Progenitor cell of endocrine pancreas (in vitro differentiated cells): ENCODE results near the gene ROR1. TPM values are rescaled to one million over a fixed set of nuclear protein-coding genes. Genes with fewer than 3 reads are reported as not detected.

Source experiments
- DNase-seq: peaks from one replicate; pipeline ENCODE4 v3.0.0; 2021; ENCODE audit warnings: low spot score; ENCODE audit not compliant: unreplicated experiment
- H3K27ac Mint-ChIP-seq: 2 replicates; pipeline ENCODE4 v1.8.0; 2021; ENCODE audit warnings: mild to moderate bottlenecking, moderate library complexity, mixed read lengths
- H3K27me3 Mint-ChIP-seq: 2 replicates; pipeline ENCODE4 v1.8.0; 2021; ENCODE audit warnings: mixed read lengths
- H3K36me3 Mint-ChIP-seq: 2 replicates; pipeline ENCODE4 v1.8.0; 2022; ENCODE audit warnings: mixed read lengths; ENCODE audit not compliant: insufficient read depth
- H3K4me1 Mint-ChIP-seq: 2 replicates; pipeline ENCODE4 v1.8.0; 2021; ENCODE audit warnings: low read depth, mixed read lengths
- H3K4me3 Mint-ChIP-seq: 2 replicates; pipeline ENCODE4 v1.8.0; 2021; ENCODE audit warnings: low read depth, mild to moderate bottlenecking, moderate library complexity, mixed read lengths
- H3K9me3 Mint-ChIP-seq: 2 replicates; pipeline ENCODE4 v1.8.0; 2021; ENCODE audit warnings: low read depth, mixed read lengths
- total RNA-seq: library from RNA; stranded (reverse); gene quantifications from 2 replicates; pipeline ENCODE4 v1.2.1, GENCODE V29; 2021
- TF ChIP-seq, protein P1 (sequence below): fragments of 200-600 bp; sonication (generic); IDR thresholded peaks from one replicate; pipeline ENCODE4 v1.5.0; 2021; ENCODE audit warnings: antibody characterized with exemption, mild to moderate bottlenecking; ENCODE audit not compliant: unreplicated experiment

ROR1 gene
- total RNA-seq, 1 donor from 2014 or later: 63.8 TPM

DNA sequence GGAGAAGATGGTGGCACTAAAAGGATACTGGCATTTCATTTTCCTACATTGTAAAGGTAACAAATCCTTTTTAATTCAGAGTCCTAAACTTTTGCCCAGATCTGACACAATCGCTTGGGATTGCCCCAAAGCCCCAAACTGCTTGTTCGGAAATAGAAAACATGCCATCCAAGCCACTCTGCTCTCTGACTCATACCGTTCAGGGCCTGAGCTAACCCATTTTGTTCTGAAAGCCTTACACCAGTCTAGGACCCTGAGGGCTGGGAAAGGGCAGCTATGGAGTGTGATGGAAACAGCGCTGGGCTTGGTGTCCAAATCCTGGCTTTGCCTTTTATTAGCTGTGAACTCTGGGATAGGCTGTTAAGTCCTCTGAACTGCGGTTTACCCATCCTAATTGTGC is 270.2 kb downstream of the ROR1 start:
- peaks cover 28% of the 10 kb centered on the region for H3K4me1 Mint-ChIP-seq
- H3K4me3 Mint-ChIP-seq: no peak overlapping the region
- H3K9me3 Mint-ChIP-seq: no peaks in the 10 kb centered on the region
- no peaks in the 10 kb centered on the region for H3K27me3 Mint-ChIP-seq
- DNase-seq: no peak
- no peaks in the 10 kb centered on the region for H3K36me3 Mint-ChIP-seq
- H3K27ac Mint-ChIP-seq: no peak overlapping the region
- TF ChIP-seq, protein P1, sequence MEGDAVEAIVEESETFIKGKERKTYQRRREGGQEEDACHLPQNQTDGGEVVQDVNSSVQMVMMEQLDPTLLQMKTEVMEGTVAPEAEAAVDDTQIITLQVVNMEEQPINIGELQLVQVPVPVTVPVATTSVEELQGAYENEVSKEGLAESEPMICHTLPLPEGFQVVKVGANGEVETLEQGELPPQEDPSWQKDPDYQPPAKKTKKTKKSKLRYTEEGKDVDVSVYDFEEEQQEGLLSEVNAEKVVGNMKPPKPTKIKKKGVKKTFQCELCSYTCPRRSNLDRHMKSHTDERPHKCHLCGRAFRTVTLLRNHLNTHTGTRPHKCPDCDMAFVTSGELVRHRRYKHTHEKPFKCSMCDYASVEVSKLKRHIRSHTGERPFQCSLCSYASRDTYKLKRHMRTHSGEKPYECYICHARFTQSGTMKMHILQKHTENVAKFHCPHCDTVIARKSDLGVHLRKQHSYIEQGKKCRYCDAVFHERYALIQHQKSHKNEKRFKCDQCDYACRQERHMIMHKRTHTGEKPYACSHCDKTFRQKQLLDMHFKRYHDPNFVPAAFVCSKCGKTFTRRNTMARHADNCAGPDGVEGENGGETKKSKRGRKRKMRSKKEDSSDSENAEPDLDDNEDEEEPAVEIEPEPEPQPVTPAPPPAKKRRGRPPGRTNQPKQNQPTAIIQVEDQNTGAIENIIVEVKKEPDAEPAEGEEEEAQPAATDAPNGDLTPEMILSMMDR: no peak

DNA sequence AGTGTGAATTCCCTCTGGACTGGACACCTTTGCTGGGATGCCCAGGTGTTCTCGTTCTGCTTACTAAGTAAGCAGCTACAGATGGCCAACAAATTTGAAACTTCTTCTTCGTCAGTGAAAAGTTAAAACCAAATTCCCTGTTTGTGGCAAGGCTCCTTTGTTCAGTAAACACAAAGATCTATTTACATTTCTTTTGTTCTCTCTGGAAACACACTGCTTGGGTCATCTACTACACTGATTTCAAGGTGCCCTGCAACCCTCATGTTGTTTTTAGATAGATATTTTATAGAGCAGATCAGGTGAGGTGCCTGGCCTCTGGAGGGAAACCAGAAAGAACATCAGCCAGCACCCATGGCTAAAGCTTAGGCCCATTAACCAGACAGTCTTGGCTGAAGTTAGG is 272.4 kb downstream of the ROR1 start:
- peak overlapping the region; percentile 45 for H3K27ac Mint-ChIP-seq
- no peak overlapping the region for H3K4me3 Mint-ChIP-seq
- H3K36me3 Mint-ChIP-seq: peaks cover 13% of the 10 kb centered on the region
- peaks cover 3% of the 10 kb centered on the region for H3K9me3 Mint-ChIP-seq
- TF ChIP-seq, protein P1: no peak
- no peaks in the 10 kb centered on the region for H3K27me3 Mint-ChIP-seq
- no peak for DNase-seq
- peaks cover 34% of the 10 kb centered on the region for H3K4me1 Mint-ChIP-seq

DNA sequence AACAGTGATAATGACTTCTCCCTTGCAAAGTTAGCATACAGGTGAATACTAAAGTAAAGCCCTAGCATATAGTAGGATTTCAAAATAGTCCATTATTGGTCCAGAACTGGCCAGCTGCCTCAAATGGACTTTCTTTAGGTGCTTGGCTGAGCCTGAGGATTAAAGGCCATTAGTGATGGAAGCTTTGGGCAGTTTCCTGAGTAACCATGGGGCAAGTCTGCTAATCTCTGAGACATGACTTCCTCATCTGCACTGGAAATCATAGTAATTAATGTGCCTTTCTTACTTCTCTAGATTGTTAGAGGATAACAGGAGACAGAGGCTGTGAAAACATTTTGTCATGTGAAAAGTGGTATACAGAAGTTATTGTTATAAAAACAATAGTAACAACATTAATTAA is 273.1 kb downstream of the ROR1 start:
- no peak for DNase-seq
- peaks cover 3% of the 10 kb centered on the region for H3K9me3 Mint-ChIP-seq
- TF ChIP-seq, protein P1: no peak
- H3K27me3 Mint-ChIP-seq: no peaks in the 10 kb centered on the region
- H3K4me3 Mint-ChIP-seq: no peak overlapping the region
- H3K4me1 Mint-ChIP-seq: peaks cover 35% of the 10 kb centered on the region
- no peak overlapping the region for H3K27ac Mint-ChIP-seq
- H3K36me3 Mint-ChIP-seq: peaks cover 15% of the 10 kb centered on the region

DNA sequence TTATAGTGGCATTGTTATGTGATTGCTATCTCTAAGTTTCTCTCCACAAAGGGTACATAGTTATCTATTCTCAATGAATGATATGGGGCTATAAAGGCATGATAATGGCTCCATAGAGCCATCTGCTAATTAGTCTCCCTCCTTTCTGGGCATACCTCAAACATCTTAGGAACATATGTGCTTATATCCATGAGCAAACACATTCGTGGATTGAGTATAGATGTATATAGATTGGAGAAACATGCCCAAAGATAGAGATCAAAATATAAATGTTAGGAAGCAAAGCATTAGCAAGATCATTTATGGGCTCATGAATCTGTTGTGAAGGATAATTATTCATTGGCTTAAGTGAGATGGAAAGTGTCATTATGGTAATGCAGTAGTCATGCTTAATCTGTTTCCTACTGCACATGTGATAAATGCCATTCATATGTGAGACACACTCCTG is 273.8 kb downstream of the ROR1 start:
- DNase-seq: no peak
- TF ChIP-seq, protein P1: no peak
- Mint-ChIP-seq H3K4me1 (peaks cover 39% of the 10 kb centered on the region), H3K27me3 (no peaks in the 10 kb centered on the region), H3K9me3 (peaks cover 3% of the 10 kb centered on the region), H3K27ac (no peak overlapping the region), H3K4me3 (no peak overlapping the region), H3K36me3 (peaks cover 16% of the 10 kb centered on the region)

DNA sequence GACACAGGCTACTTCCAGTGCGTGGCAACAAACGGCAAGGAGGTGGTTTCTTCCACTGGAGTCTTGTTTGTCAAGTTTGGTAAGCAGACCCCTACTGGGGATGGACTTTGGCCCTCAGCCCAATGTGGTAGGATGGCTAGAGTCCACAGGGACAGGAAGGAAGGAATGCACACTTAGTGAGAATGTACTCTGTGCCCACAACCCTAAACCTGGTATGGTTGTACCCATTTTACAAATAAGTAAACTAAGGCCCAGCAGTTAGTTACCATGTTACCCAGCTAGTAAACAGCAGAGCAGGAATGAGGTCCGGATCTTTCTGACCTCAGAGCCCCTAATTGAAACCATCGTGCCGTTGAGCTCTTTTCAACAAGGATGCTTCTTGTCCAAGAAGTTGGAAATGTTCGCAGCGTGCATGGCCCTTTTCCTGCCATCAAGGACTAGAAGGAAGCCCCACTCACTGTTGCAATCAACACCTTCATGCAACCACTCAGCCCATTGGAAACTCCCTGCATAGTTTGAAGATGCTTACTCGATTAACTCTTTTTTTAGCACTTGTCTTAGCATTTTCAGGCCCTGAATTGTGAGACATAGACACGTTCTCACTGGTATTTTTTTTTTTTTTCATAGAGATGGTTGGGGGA is 276.2 kb downstream of the ROR1 start:
- Mint-ChIP-seq H3K4me3 (no peak overlapping the region), H3K27ac (no peak overlapping the region), H3K36me3 (peaks cover 18% of the 10 kb centered on the region), H3K4me1 (peaks cover 35% of the 10 kb centered on the region), H3K9me3 (peaks cover 3% of the 10 kb centered on the region), H3K27me3 (no peaks in the 10 kb centered on the region)
- TF ChIP-seq, protein P1: no peak
- no peak for DNase-seq
